ENCODE data around the gene STX18.

DNA sequence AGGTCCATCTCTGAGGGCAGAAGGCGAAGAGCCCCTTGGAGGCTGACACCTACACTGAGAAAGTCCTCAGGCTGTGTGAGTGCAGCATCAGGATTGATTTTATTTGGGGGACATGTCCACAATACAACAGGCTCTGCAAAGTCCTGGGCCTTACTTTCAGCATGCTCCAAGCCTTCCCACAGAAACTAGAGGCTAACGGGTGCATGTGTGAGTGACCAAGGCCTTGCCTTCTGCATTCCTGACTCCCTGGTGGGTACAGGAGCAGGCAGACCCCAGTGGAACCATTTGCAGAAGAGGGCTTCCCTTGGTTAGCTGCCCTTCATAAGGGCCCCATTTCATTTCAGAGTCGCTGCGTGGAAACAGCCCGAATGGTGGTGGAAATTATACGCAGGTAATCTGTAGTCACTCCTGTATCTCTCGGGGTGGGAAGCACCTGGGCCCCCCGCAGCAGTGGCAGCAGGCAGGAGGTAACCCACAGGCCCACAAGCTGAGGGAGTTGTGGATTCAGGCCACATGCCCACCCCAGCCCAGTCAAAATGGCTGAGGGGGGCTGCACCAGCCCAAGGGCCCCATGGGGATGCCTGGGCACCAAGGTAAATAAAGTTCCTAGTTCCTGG is 117.2 kb downstream of the STX18 start:
- no peak for TF ChIP-seq EP300 (IDR thresholded peaks at IDR 0.05)
- no peak for TF ChIP-seq POLR2A (IDR thresholded peaks at IDR 0.05)
- no peak for TF ChIP-seq CTCF (IDR thresholded peaks at IDR 0.05)
